Measurements from ENCODE around the gene COA7. TPM values are rescaled to one million over a fixed set of nuclear protein-coding genes. Genes with fewer than 3 reads are reported as not detected.
A peak's percentile ranks its signal among the peaks of the same experiment; 100 is the strongest.
"Not testable (repeated sequence)": the region's sequence is repeated elsewhere in the genome, so short reads cannot be mapped to it uniquely, and the experiment has no call there.

COA7 gene
- total RNA-seq, 1 donor from 2014 or later, result 12.0 TPM

GRCh38 chr1:52686261-52686751 lies 11.8 kb downstream of the COA7 start:
- not testable (repeated sequence) for H3K27ac ChIP-seq (ENCODE audit: low read depth, low read length); H3K9me3 ChIP-seq (ENCODE audit: control insufficient read depth in 3 of 3, low read length in 3 of 3); H3K27me3 ChIP-seq (ENCODE audit: control insufficient read depth in 3 of 3, insufficient read depth in 3 of 3, low read length in 3 of 3); H3K4me1 ChIP-seq (ENCODE audit: control insufficient read depth in 3 of 3, insufficient read depth in 3 of 3, low read length in 3 of 3); H3K4me3 ChIP-seq (ENCODE audit: low read length in 3 of 3)
- H3K36me3 ChIP-seq (ENCODE audit: control insufficient read depth in 3 of 3, insufficient read depth in 3 of 3, low read length in 3 of 3), result peaks cover 14 to 25% (median 19%) of the 10 kb centered on the region in 3 donors
- H3K9ac ChIP-seq (ENCODE audit: low read depth in 1 of 3, low read length in 3 of 3), result peak overlapping the region in 1 of 3 donors; percentile 8

- Histone ChIP-seq H3K9ac (ENCODE audit: low read depth in 1 of 3, low read length in 3 of 3) (no peak overlapping the region), H3K27ac (ENCODE audit: low read depth, low read length) (no peak overlapping the region), H3K9me3 (ENCODE audit: control insufficient read depth in 3 of 3, low read length in 3 of 3) (no peaks in the 10 kb centered on the region), H3K4me3 (ENCODE audit: low read length in 3 of 3) (no peak overlapping the region), H3K36me3 (ENCODE audit: control insufficient read depth in 3 of 3, insufficient read depth in 3 of 3, low read length in 3 of 3) (peaks cover 10 to 20% (median 16%) of the 10 kb centered on the region in 3 donors), H3K4me1 (ENCODE audit: control insufficient read depth in 3 of 3, insufficient read depth in 3 of 3, low read length in 3 of 3) (peaks cover 0 to 4% (median 2%) of the 10 kb centered on the region in 3 donors), H3K27me3 (ENCODE audit: control insufficient read depth in 3 of 3, insufficient read depth in 3 of 3, low read length in 3 of 3) (no peaks in the 10 kb centered on the region)
Observed at GRCh38 chr1:52684545-52684944, 13.6 kb downstream of the COA7 start.

- Histone ChIP-seq H3K36me3 (ENCODE audit: control insufficient read depth in 3 of 3, insufficient read depth in 3 of 3, low read length in 3 of 3) (peaks cover 10 to 17% (median 15%) of the 10 kb centered on the region in 3 donors), H3K4me1 (ENCODE audit: control insufficient read depth in 3 of 3, insufficient read depth in 3 of 3, low read length in 3 of 3) (peaks cover 3 to 13% (median 9%) of the 10 kb centered on the region in 3 donors), H3K9me3 (ENCODE audit: control insufficient read depth in 3 of 3, low read length in 3 of 3) (no peaks in the 10 kb centered on the region), H3K27ac (ENCODE audit: low read depth, low read length) (no peak overlapping the region), H3K4me3 (ENCODE audit: low read length in 3 of 3) (no peak overlapping the region), H3K9ac (ENCODE audit: low read depth in 1 of 3, low read length in 3 of 3) (no peak overlapping the region), H3K27me3 (ENCODE audit: control insufficient read depth in 3 of 3, insufficient read depth in 3 of 3, low read length in 3 of 3) (no peaks in the 10 kb centered on the region)
Observed at GRCh38 chr1:52683367-52683940, 14.7 kb downstream of the COA7 start.

- Histone ChIP-seq H3K4me1 (ENCODE audit: control insufficient read depth in 3 of 3, insufficient read depth in 3 of 3, low read length in 3 of 3) (peaks cover 20 to 26% (median 21%) of the 10 kb centered on the region in 3 donors), H3K36me3 (ENCODE audit: control insufficient read depth in 3 of 3, insufficient read depth in 3 of 3, low read length in 3 of 3) (peaks cover 0 to 2% (median 0%) of the 10 kb centered on the region in 3 donors), H3K27ac (ENCODE audit: low read depth, low read length) (no peak overlapping the region), H3K4me3 (ENCODE audit: low read length in 3 of 3) (no peak overlapping the region), H3K27me3 (ENCODE audit: control insufficient read depth in 3 of 3, insufficient read depth in 3 of 3, low read length in 3 of 3) (no peaks in the 10 kb centered on the region), H3K9me3 (ENCODE audit: control insufficient read depth in 3 of 3, low read length in 3 of 3) (no peaks in the 10 kb centered on the region), H3K9ac (ENCODE audit: low read depth in 1 of 3, low read length in 3 of 3) (no peak overlapping the region)
Observed at GRCh38 chr1:52681136-52681535, 17.0 kb downstream of the COA7 start.

- Histone ChIP-seq H3K4me1 (ENCODE audit: control insufficient read depth in 3 of 3, insufficient read depth in 3 of 3, low read length in 3 of 3) (peaks cover 22 to 25% (median 23%) of the 10 kb centered on the region in 3 donors), H3K36me3 (ENCODE audit: control insufficient read depth in 3 of 3, insufficient read depth in 3 of 3, low read length in 3 of 3) (peaks cover 0 to 2% (median 0%) of the 10 kb centered on the region in 3 donors), H3K4me3 (ENCODE audit: low read length in 3 of 3) (no peak overlapping the region), H3K27me3 (ENCODE audit: control insufficient read depth in 3 of 3, insufficient read depth in 3 of 3, low read length in 3 of 3) (no peaks in the 10 kb centered on the region), H3K9me3 (ENCODE audit: control insufficient read depth in 3 of 3, low read length in 3 of 3) (no peaks in the 10 kb centered on the region), H3K27ac (ENCODE audit: low read depth, low read length) (no peak overlapping the region), H3K9ac (ENCODE audit: low read depth in 1 of 3, low read length in 3 of 3) (no peak overlapping the region)
Observed at GRCh38 chr1:52680353-52680752, 17.8 kb downstream of the COA7 start.

DNA sequence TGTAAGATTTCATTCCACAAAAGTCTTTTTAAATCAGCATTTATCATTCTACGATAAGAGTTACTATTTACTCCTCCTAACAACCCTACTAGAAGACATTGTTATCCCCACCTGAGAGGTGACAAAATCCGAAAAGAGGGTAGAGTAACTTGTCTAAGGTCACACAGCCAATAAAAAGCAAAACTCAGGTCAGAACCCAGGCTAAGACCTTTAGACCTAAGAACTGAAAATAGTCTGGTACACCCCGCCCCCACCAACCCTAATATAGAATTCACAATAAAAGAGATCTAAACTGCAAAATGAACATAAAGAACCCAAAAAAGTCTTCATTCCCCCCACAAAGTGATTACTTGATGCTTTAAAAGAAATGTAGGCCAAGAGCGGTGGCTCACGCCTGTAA lies 18.6 kb downstream of the COA7 start:
- peak overlapping the region in 1 of 3 donors; percentile 8 for H3K9ac ChIP-seq (ENCODE audit: low read depth in 1 of 3, low read length in 3 of 3)
- H3K27ac ChIP-seq (ENCODE audit: low read depth, low read length), result peak overlapping the region; percentile 79
- H3K36me3 ChIP-seq (ENCODE audit: control insufficient read depth in 3 of 3, insufficient read depth in 3 of 3, low read length in 3 of 3), result no peaks in the 10 kb centered on the region
- no peaks in the 10 kb centered on the region for H3K27me3 ChIP-seq (ENCODE audit: control insufficient read depth in 3 of 3, insufficient read depth in 3 of 3, low read length in 3 of 3)
- peaks cover 22 to 25% (median 23%) of the 10 kb centered on the region in 3 donors for H3K4me1 ChIP-seq (ENCODE audit: control insufficient read depth in 3 of 3, insufficient read depth in 3 of 3, low read length in 3 of 3)
- H3K9me3 ChIP-seq (ENCODE audit: control insufficient read depth in 3 of 3, low read length in 3 of 3), result no peaks in the 10 kb centered on the region
- no peak overlapping the region for H3K4me3 ChIP-seq (ENCODE audit: low read length in 3 of 3)

DNA sequence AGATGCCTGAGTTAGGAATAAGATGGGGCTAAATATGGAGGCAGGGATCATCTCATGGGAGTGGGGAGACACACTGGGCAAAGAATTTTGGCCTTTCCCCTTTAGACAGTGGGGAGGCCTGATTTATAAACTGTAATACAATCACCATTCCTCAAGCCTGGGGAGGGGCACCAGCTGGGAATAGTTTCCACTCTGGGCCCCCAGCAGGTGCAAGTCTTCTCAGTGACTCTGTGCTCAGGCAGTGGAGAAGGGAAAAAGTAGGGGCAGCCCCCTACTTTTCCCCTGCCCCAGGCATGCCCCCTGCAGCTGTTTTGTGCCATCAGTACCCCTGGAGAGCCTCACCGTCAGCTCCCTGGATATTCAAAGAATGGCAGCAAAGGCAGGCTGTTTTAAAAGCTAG lies 19.1 kb downstream of the COA7 start:
- Histone ChIP-seq H3K4me3 (ENCODE audit: low read length in 3 of 3) (no peak overlapping the region), H3K9ac (ENCODE audit: low read depth in 1 of 3, low read length in 3 of 3) (peak overlapping the region in 2 of 3 donors; percentile 8 to 54), H3K36me3 (ENCODE audit: control insufficient read depth in 3 of 3, insufficient read depth in 3 of 3, low read length in 3 of 3) (no peaks in the 10 kb centered on the region), H3K27ac (ENCODE audit: low read depth, low read length) (peak overlapping the region; percentile 79), H3K9me3 (ENCODE audit: control insufficient read depth in 3 of 3, low read length in 3 of 3) (no peaks in the 10 kb centered on the region), H3K4me1 (ENCODE audit: control insufficient read depth in 3 of 3, insufficient read depth in 3 of 3, low read length in 3 of 3) (peaks cover 22 to 25% (median 23%) of the 10 kb centered on the region in 3 donors), H3K27me3 (ENCODE audit: control insufficient read depth in 3 of 3, insufficient read depth in 3 of 3, low read length in 3 of 3) (no peaks in the 10 kb centered on the region)

- no peak overlapping the region for H3K9ac ChIP-seq (ENCODE audit: low read depth in 1 of 3, low read length in 3 of 3)
- H3K36me3 ChIP-seq (ENCODE audit: control insufficient read depth in 3 of 3, insufficient read depth in 3 of 3, low read length in 3 of 3), result no peaks in the 10 kb centered on the region
- H3K4me1 ChIP-seq (ENCODE audit: control insufficient read depth in 3 of 3, insufficient read depth in 3 of 3, low read length in 3 of 3), result peaks cover 26 to 30% (median 28%) of the 10 kb centered on the region in 3 donors
- H3K27me3 ChIP-seq (ENCODE audit: control insufficient read depth in 3 of 3, insufficient read depth in 3 of 3, low read length in 3 of 3), result no peaks in the 10 kb centered on the region
- H3K4me3 ChIP-seq (ENCODE audit: low read length in 3 of 3), result peak overlapping the region in 1 of 3 donors; percentile 15
- peak overlapping the region; percentile 79 for H3K27ac ChIP-seq (ENCODE audit: low read depth, low read length)
- no peaks in the 10 kb centered on the region for H3K9me3 ChIP-seq (ENCODE audit: control insufficient read depth in 3 of 3, low read length in 3 of 3)
Observed at GRCh38 chr1:52677076-52677806, 20.9 kb downstream of the COA7 start.

DNA sequence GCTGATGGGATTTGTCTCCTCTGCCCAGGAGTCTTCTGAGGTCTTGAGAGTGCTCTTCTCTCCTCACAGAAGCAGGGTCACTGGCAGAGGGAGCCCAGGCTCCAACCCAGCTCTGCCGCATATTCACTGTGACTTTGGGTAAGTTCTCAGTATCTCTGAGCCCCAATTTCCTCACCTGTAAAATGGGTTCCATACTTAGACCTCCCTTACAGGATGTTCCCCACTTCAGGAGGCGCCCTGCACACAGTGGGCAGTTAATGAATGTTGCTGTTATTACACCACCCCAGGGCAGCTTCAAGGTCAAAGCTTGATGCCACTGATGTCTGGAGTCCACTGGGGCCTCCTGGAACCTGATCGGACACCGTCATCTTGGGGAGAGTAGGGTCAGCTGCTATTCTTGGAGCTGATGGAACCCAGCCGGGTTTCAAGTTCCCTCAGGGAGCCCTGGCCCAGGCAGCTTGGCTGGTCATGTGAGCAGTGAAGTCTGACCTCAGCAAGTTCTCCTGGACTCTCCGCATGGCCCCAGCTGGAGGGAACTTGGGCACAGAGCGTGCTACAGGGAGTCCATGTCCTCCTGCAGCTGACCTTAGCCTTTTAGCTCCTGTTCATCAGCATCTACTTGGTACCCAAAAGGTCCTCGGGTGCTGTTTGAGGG lies 21.8 kb downstream of the COA7 start:
- peaks cover 26 to 30% (median 28%) of the 10 kb centered on the region in 3 donors for H3K4me1 ChIP-seq (ENCODE audit: control insufficient read depth in 3 of 3, insufficient read depth in 3 of 3, low read length in 3 of 3)
- H3K27ac ChIP-seq (ENCODE audit: low read depth, low read length), result peak overlapping the region; percentile 79
- no peaks in the 10 kb centered on the region for H3K27me3 ChIP-seq (ENCODE audit: control insufficient read depth in 3 of 3, insufficient read depth in 3 of 3, low read length in 3 of 3)
- no peak overlapping the region for H3K4me3 ChIP-seq (ENCODE audit: low read length in 3 of 3)
- H3K36me3 ChIP-seq (ENCODE audit: control insufficient read depth in 3 of 3, insufficient read depth in 3 of 3, low read length in 3 of 3), result no peaks in the 10 kb centered on the region
- no peaks in the 10 kb centered on the region for H3K9me3 ChIP-seq (ENCODE audit: control insufficient read depth in 3 of 3, low read length in 3 of 3)
- H3K9ac ChIP-seq (ENCODE audit: low read depth in 1 of 3, low read length in 3 of 3), result peak overlapping the region in 2 of 3 donors; percentile 35 to 49
